ENCODE data around the gene PAQR4.

Gene PAQR4

GRCh38 chr16:3020247-3020603, 51.1 kb downstream of the PAQR4 start, which contains the start of gene TNFRSF12A:
TNFRSF12A (plus strand) TSS chr16:3020368; CDS start chr16:3020398, 30 bp downstream.
- peaks cover 9% of the 10 kb centered on the region for H3K27me3 Mint-ChIP-seq (ENCODE audit: low read depth)
- H3K9me3 Mint-ChIP-seq, result no peaks in the 10 kb centered on the region
- peaks cover 36% of the 10 kb centered on the region for H3K4me1 Mint-ChIP-seq (ENCODE audit: low read depth)
- H3K36me3 Mint-ChIP-seq (ENCODE audit: low read depth), result peaks cover 3% of the 10 kb centered on the region
- H3K27ac Mint-ChIP-seq, result peak within 1 kb of the TSS; percentile 91
- H3K4me3 Mint-ChIP-seq, result peak within 1 kb of the TSS; percentile 87

- H3K27me3 Mint-ChIP-seq (ENCODE audit: low read depth), result peaks cover 9% of the 10 kb centered on the region
- no peaks in the 10 kb centered on the region for H3K9me3 Mint-ChIP-seq
- peaks cover 3% of the 10 kb centered on the region for H3K36me3 Mint-ChIP-seq (ENCODE audit: low read depth)
- peak overlapping the region; percentile 87 for H3K4me3 Mint-ChIP-seq
- peak overlapping the region; percentile 91 for H3K27ac Mint-ChIP-seq
- peaks cover 36% of the 10 kb centered on the region for H3K4me1 Mint-ChIP-seq (ENCODE audit: low read depth)
Observed at GRCh38 chr16:3020604-3021448, 51.7 kb downstream of the PAQR4 start.

- Mint-ChIP-seq H3K4me3 (peak overlapping the region; percentile 87), H3K27me3 (ENCODE audit: low read depth) (peaks cover 6% of the 10 kb centered on the region), H3K4me1 (ENCODE audit: low read depth) (peaks cover 36% of the 10 kb centered on the region), H3K27ac (peak overlapping the region; percentile 91), H3K36me3 (ENCODE audit: low read depth) (peaks cover 4% of the 10 kb centered on the region), H3K9me3 (no peaks in the 10 kb centered on the region)
Observed at GRCh38 chr16:3021449-3022207, 52.5 kb downstream of the PAQR4 start.

- Mint-ChIP-seq H3K27ac (peak overlapping the region; percentile 91), H3K9me3 (no peaks in the 10 kb centered on the region), H3K36me3 (ENCODE audit: low read depth) (peaks cover 4% of the 10 kb centered on the region), H3K27me3 (ENCODE audit: low read depth) (peaks cover 6% of the 10 kb centered on the region), H3K4me3 (peak overlapping the region; percentile 87), H3K4me1 (ENCODE audit: low read depth) (peaks cover 36% of the 10 kb centered on the region)
Observed at GRCh38 chr16:3022208-3022683, 53.1 kb downstream of the PAQR4 start.

- no peaks in the 10 kb centered on the region for H3K9me3 Mint-ChIP-seq
- H3K27me3 Mint-ChIP-seq (ENCODE audit: low read depth), result peaks cover 6% of the 10 kb centered on the region
- H3K4me3 Mint-ChIP-seq, result peak overlapping the region; percentile 87
- peaks cover 4% of the 10 kb centered on the region for H3K36me3 Mint-ChIP-seq (ENCODE audit: low read depth)
- peaks cover 36% of the 10 kb centered on the region for H3K4me1 Mint-ChIP-seq (ENCODE audit: low read depth)
- H3K27ac Mint-ChIP-seq, result peak overlapping the region; percentile 91
Observed at GRCh38 chr16:3022684-3023414, 53.7 kb downstream of the PAQR4 start.

All from T-helper 1 cell treated with Interleukin-12 subunit alpha and Interleukin-12 subunit beta and Interleukin-4 antibody, amounts not matched to agents 30 μg/mL and 1 μg/mL, for 36 hours (primary cell).